H1 (cell line): ENCODE measurements around the gene CD1B. TPM values are rescaled to one million over a fixed set of nuclear protein-coding genes. Genes with fewer than 3 reads are reported as not detected.

Experiments
- CTCF ChIA-PET: fragments of 300-600 bp; sonication (Branson Sonifier 250); formaldehyde crosslinking; loops from one replicate; lab custom pipeline; 2021; ENCODE audit not compliant: partially characterized antibody; lab: Charles Lee
- POLR2A ChIA-PET: fragments of 300-600 bp; sonication (Branson Sonifier 250); formaldehyde crosslinking; loops from one replicate; lab custom pipeline; 2021; ENCODE audit warnings: inconsistent platforms; ENCODE audit not compliant: partially characterized antibody; lab: Charles Lee
- DNase-seq, 2 experiments: peaks; one replicate each; pipeline versions ENCODE4 v3.0.0 to v3.0.0-alpha.2; 2010 to 2022; ENCODE audit warnings: low spot score in 2 of 2, low read depth in 1 of 2, mixed read lengths in 1 of 2
- FAIRE-seq: peaks from 2 replicates; lab custom pipeline; 2011; peaks lifted over from hg19 to GRCh38; lab: Jason Lieb, UNC
- H2AFZ ChIP-seq: 2 replicates; pipeline ENCODE4 v1.8.1; 2012; ENCODE audit warnings: low read length, inconsistent platforms
- H2AK5ac ChIP-seq: 2 replicates; pipeline ENCODE4 v1.6.1; 2013; ENCODE audit warnings: low read depth, low read length
- H2BK120ac ChIP-seq: replicated peaks from 2 replicates; pipeline ENCODE3; 2013; ENCODE audit warnings: low read depth, low read length, inconsistent platforms
- H2BK12ac ChIP-seq: 2 replicates; pipeline ENCODE4 v1.6.1; 2013; ENCODE audit warnings: low read depth, low read length
- H2BK15ac ChIP-seq: 2 replicates; pipeline ENCODE4 v1.6.1; 2013; ENCODE audit warnings: low read length
- H2BK20ac ChIP-seq: 2 replicates; pipeline ENCODE4 v1.6.1; 2013; ENCODE audit warnings: low read length
- H2BK5ac ChIP-seq: 2 replicates; pipeline ENCODE4 v1.6.1; 2013; ENCODE audit warnings: low read depth, low read length
- H3K14ac ChIP-seq: 2 replicates; pipeline ENCODE4 v1.6.1; 2013; ENCODE audit warnings: inconsistent platforms; ENCODE audit not compliant: insufficient read length
- H3K18ac ChIP-seq: 2 replicates; pipeline ENCODE4 v1.6.1; 2013; ENCODE audit warnings: low read length; ENCODE audit errors: extremely low read depth
- H3K23ac ChIP-seq: 2 replicates; pipeline ENCODE4 v1.6.1; 2013; ENCODE audit warnings: inconsistent platforms; ENCODE audit not compliant: insufficient read length
- H3K23me2 ChIP-seq: 2 replicates; pipeline ENCODE4 v1.6.1; 2013; ENCODE audit warnings: low read depth, low read length
- H3K27ac ChIP-seq: 2 replicates; pipeline ENCODE4 v1.6.1; 2011; ENCODE audit warnings: low read depth, low read length, inconsistent platforms
- H3K27me3 ChIP-seq, 4 experiments: replicated peaks in 1 of 4; 1 replicate in 1 of 4; 2 replicates in 3 of 4; pipeline versions ENCODE4 v1.6.1 to v1.8.1; 2011 to 2013; ENCODE audit warnings: low read length in 3 of 4, mild to moderate bottlenecking in 3 of 4, inconsistent platforms in 2 of 4, mixed read lengths in 2 of 4, moderate library complexity in 1 of 4; ENCODE audit not compliant: control insufficient read depth in 3 of 4, insufficient read depth in 3 of 4; ENCODE audit errors: extremely low read depth in 1 of 4
- H3K36me3 ChIP-seq, 4 experiments: 2 replicates each; pipeline versions ENCODE4 v1.6.1 to v1.8.1; 2011 to 2013; ENCODE audit warnings: mild to moderate bottlenecking in 4 of 4, low read length in 3 of 4, moderate library complexity in 2 of 4, control low read depth in 1 of 4, inconsistent platforms in 1 of 4; ENCODE audit not compliant: insufficient read depth in 4 of 4, control insufficient read depth in 2 of 4
- H3K4ac ChIP-seq: replicated peaks from 2 replicates; pipeline ENCODE3; 2013; ENCODE audit warnings: low read length, low read depth, mixed read lengths, inconsistent platforms; ENCODE audit not compliant: insufficient read length
- H3K4me1 ChIP-seq, 4 experiments: replicated peaks in 1 of 4; 1 replicate in 1 of 4; 2 replicates in 3 of 4; pipeline versions ENCODE4 v1.6.1 to v1.8.1; 2011 to 2013; ENCODE audit warnings: low read length in 3 of 4, inconsistent platforms in 2 of 4, mixed read lengths in 1 of 4; ENCODE audit not compliant: insufficient read depth in 4 of 4, control insufficient read depth in 3 of 4
- H3K4me2 ChIP-seq, 2 experiments: 2 replicates each; pipeline versions ENCODE4 v1.6.1 to v1.8.1; 2011 to 2013; ENCODE audit warnings: low read depth in 2 of 2, low read length in 2 of 2, control low read depth in 1 of 2, inconsistent platforms in 1 of 2, mild to moderate bottlenecking in 1 of 2; ENCODE audit not compliant: insufficient read depth in 1 of 2
- H3K4me3 ChIP-seq, 4 experiments: fragments of 200-600, 300-600 bp in 1 of 4; sonication (generic), shearing (Covaris generic), sonication (Bioruptor Twin) in 1 of 4; 2 replicates each; pipeline versions ENCODE4 v1.5.1 to v1.8.1; 2011 to 2016; ENCODE audit warnings: low read length in 4 of 4, low read depth in 3 of 4, control low read depth in 2 of 4, inconsistent platforms in 2 of 4, mild to moderate bottlenecking in 2 of 4, mixed read lengths in 1 of 4, moderate library complexity in 1 of 4; ENCODE audit not compliant: insufficient read depth in 2 of 4; ENCODE audit errors: extremely low read depth in 1 of 4
- H3K56ac ChIP-seq: replicated peaks from 2 replicates; pipeline ENCODE3; 2013; ENCODE audit warnings: low read depth, mild to moderate bottlenecking, mixed read lengths, low read length, inconsistent platforms; ENCODE audit not compliant: insufficient read length
- H3K79me1 ChIP-seq: 2 replicates; pipeline ENCODE4 v1.6.1; 2013; ENCODE audit warnings: low read depth, low read length, control low read depth
- H3K79me2 ChIP-seq, 2 experiments: 2 replicates each; pipeline versions ENCODE4 v1.6.1 to v1.8.1; 2012 to 2013; ENCODE audit warnings: low read length in 2 of 2, mild to moderate bottlenecking in 2 of 2, inconsistent platforms in 1 of 2; ENCODE audit not compliant: insufficient read depth in 2 of 2, control insufficient read depth in 1 of 2
- H3K9ac ChIP-seq, 4 experiments: replicated peaks in 1 of 4; 1 replicate in 1 of 4; 2 replicates in 3 of 4; pipeline versions ENCODE4 v1.6.1 to v1.8.1; 2011 to 2013; ENCODE audit warnings: low read depth in 3 of 4, low read length in 3 of 4, control low read depth in 2 of 4, mild to moderate bottlenecking in 2 of 4, moderate library complexity in 2 of 4, inconsistent platforms in 1 of 4; ENCODE audit errors: extremely low read depth in 1 of 4
- H3K9me3 ChIP-seq, 2 experiments: 2 replicates each; pipeline versions ENCODE4 v1.6.1 to v1.8.1; 2012 to 2013; ENCODE audit warnings: mild to moderate bottlenecking in 2 of 2, moderate library complexity in 2 of 2, control low read depth in 1 of 2, inconsistent platforms in 1 of 2, low read depth in 1 of 2, low read length in 1 of 2, mixed read lengths in 1 of 2; ENCODE audit not compliant: insufficient read depth in 2 of 2
- H4K20me1 ChIP-seq, 2 experiments: replicated peaks in 1 of 2; 2 replicates each; pipeline versions ENCODE3 to v1.8.1; 2011 to 2013; ENCODE audit warnings: inconsistent platforms in 2 of 2, low read length in 2 of 2, mild to moderate bottlenecking in 1 of 2; ENCODE audit not compliant: insufficient read depth in 2 of 2, control insufficient read depth in 1 of 2
- H4K5ac ChIP-seq: 2 replicates; pipeline ENCODE4 v1.6.1; 2013; ENCODE audit warnings: low read length, low read depth, mixed read lengths, inconsistent platforms; ENCODE audit not compliant: insufficient read length
- H4K8ac ChIP-seq: 2 replicates; pipeline ENCODE4 v1.8.0; 2013; ENCODE audit warnings: mild to moderate bottlenecking, moderate library complexity, low read length, inconsistent platforms; ENCODE audit not compliant: insufficient read depth; ENCODE audit errors: extremely low read depth
- H4K91ac ChIP-seq: replicated peaks from 2 replicates; pipeline ENCODE3; 2013; ENCODE audit warnings: low read length, mixed read lengths, inconsistent platforms; ENCODE audit not compliant: insufficient read length
- CTBP2 ChIP-seq: IDR thresholded peaks from 2 replicates; pipeline ENCODE4 v1.7.0; 2011; ENCODE audit warnings: borderline replicate concordance, mild to moderate bottlenecking, moderate library complexity, mixed read lengths, low read length; ENCODE audit not compliant: insufficient read depth, insufficient read length
- EGR1 ChIP-seq: IDR thresholded peaks from 2 replicates; pipeline ENCODE4 v1.6.1; 2011; ENCODE audit warnings: low read depth, low read length, borderline replicate concordance
- EZH2 ChIP-seq: fragments of 200-600 bp; sonication (generic); IDR thresholded peaks from 2 replicates; pipeline ENCODE4 v1.7.1; 2012; ENCODE audit warnings: low read depth, mild to moderate bottlenecking, moderate library complexity, low read length, inconsistent platforms; ENCODE audit not compliant: severe bottlenecking
- FOSL1 ChIP-seq: IDR thresholded peaks from 2 replicates; pipeline ENCODE4 v1.6.1; 2011; ENCODE audit warnings: mild to moderate bottlenecking, low read depth, low read length, moderate library complexity; ENCODE audit not compliant: insufficient read depth
- GABPA ChIP-seq: IDR thresholded peaks from 2 replicates; pipeline ENCODE4 v1.6.1; 2011; ENCODE audit warnings: mild to moderate bottlenecking, low read length, moderate library complexity, borderline replicate concordance; ENCODE audit not compliant: insufficient read depth
- GTF2F1 ChIP-seq: IDR thresholded peaks from 2 replicates; pipeline ENCODE4 v1.6.1; 2012; ENCODE audit warnings: low read depth, low read length, improper control_type of control experiment, borderline replicate concordance
- NANOG ChIP-seq: IDR thresholded peaks from 2 replicates; pipeline ENCODE4 v1.6.1; 2011; ENCODE audit warnings: low read length, low read depth, mild to moderate bottlenecking, inconsistent platforms; ENCODE audit not compliant: insufficient read depth, poor library complexity, severe bottlenecking
- POU5F1 ChIP-seq: IDR thresholded peaks from 2 replicates; pipeline ENCODE4 v1.6.1; 2011; ENCODE audit warnings: low read depth, mild to moderate bottlenecking, low read length, moderate library complexity
- SP1 ChIP-seq: IDR thresholded peaks from 2 replicates; pipeline ENCODE4 v1.6.1; 2011; ENCODE audit warnings: low read depth, low read length
- SP4 ChIP-seq: IDR thresholded peaks from 2 replicates; pipeline ENCODE4 v1.6.1; 2012; ENCODE audit warnings: low read length, inconsistent platforms
- TAF7 ChIP-seq: optimal IDR thresholded peaks from 2 replicates; pipeline ENCODE3; 2011; ENCODE audit warnings: low read depth, mild to moderate bottlenecking, inconsistent platforms, low read length, moderate library complexity, borderline replicate concordance
- TEAD4 ChIP-seq: IDR thresholded peaks from 2 replicates; pipeline ENCODE4 v1.6.1; 2012; ENCODE audit warnings: low read depth, low read length, inconsistent platforms, mixed read lengths
- USF2 ChIP-seq: IDR thresholded peaks from 2 replicates; pipeline ENCODE4 v1.6.1; 2011; ENCODE audit warnings: low read length, improper control_type of control experiment
- WGBS, 2 experiments: shearing (Covaris generic) in 1 of 2; methylation state at CpG; one replicate each; pipeline versions ENCODE4 v1.1.6 to v1.1.7; 2013 to 2015; ENCODE audit warnings: low lambda C conversion rate in 2 of 2, mixed read lengths in 2 of 2, inconsistent platforms in 1 of 2, low coverage in 1 of 2, missing lambda C conversion rate in 1 of 2; ENCODE audit not compliant: insufficient replicate concordance in 2 of 2, insufficient coverage in 1 of 2, insufficient read length in 1 of 2; ENCODE audit errors: extremely low coverage in 1 of 2, missing lambda C conversion rate in 1 of 2; 5-methylcytosine and 5-hydroxymethylcytosine counted together
- polyA plus RNA-seq, 7 experiments: library from polyadenylated mRNA; depleted of rRNA in 3 of 7; stranded (reverse) in 5 of 7; unstranded in 2 of 7; fragments of >200 nt in 5 of 7; fragments of 200-250 nt in 2 of 7; gene quantifications; 1 replicate in 5 of 7; 2 replicates in 1 of 7; 4 replicates in 1 of 7; pipeline versions ENCODE4 v1.2.1 to v1.2.3, GENCODE V29; 2011 to 2013; ENCODE audit warnings: missing spikeins in 2 of 7, mixed read lengths in 2 of 7
- total RNA-seq: library from RNA; stranded (reverse); fragmentation: NEBNext Ultra II Directional; extraction: Animal tissue kit (Norgen Biotek cat#: 25700); gene quantifications from 2 replicates; pipeline ENCODE4 v1.2.1, GENCODE V29; 2021

CD1B gene
- total and polyA plus RNA-seq, 2 of the 8 experiments (the other 6 are each of a cell fraction or from before 2014, with no cell fraction given), result not detected

- no peak overlapping the region for H2BK5ac ChIP-seq
- no peaks in the 10 kb centered on the region for H3K36me3 ChIP-seq
- H2AFZ ChIP-seq, result no peak overlapping the region
- FAIRE-seq (no peak), DNase-seq (no peak)
- no peak overlapping the region for H3K27ac ChIP-seq
- no peak overlapping the region for H2BK12ac ChIP-seq
- H4K8ac ChIP-seq, result no peak overlapping the region
- H3K79me1 ChIP-seq, result no peaks in the 10 kb centered on the region
- peaks cover 0 to 5% (median 0%) of the 10 kb centered on the region in 4 experiments; a peak in 1 of 7 replicates for H3K4me1 ChIP-seq
- no peaks in the 10 kb centered on the region for H3K27me3 ChIP-seq
- no peak overlapping the region for H3K56ac ChIP-seq
- H3K79me2 ChIP-seq, result no peaks in the 10 kb centered on the region
- no peak overlapping the region for H2BK20ac ChIP-seq
- ChIA-PET CTCF (interaction anchor here (2.5 kb wide), 1 partner anchor 83 kb away, joined by 5 read pairs; no protein-coding TSS in a partner anchor), POLR2A (no interaction called here)
- H3K9ac ChIP-seq, result no peak overlapping the region
- no peak overlapping the region for H3K18ac ChIP-seq
- H4K91ac ChIP-seq, result no peak overlapping the region
- H3K4me3 ChIP-seq, result no peak overlapping the region
- 86% methylated on average over 4 of the region's 4 CpGs; no CpG with 5 or more reads in 1 of the 2 experiments for WGBS, 2 experiments
- H2AK5ac ChIP-seq, result no peak overlapping the region
- H3K23ac ChIP-seq, result no peak overlapping the region
- no peak overlapping the region for H3K4ac ChIP-seq
- no peaks in the 10 kb centered on the region for H4K20me1 ChIP-seq
- H3K23me2 ChIP-seq, result no peaks in the 10 kb centered on the region
- H3K4me2 ChIP-seq, result no peak overlapping the region
- no peak overlapping the region for H2BK15ac ChIP-seq
- H3K9me3 ChIP-seq, result no peaks in the 10 kb centered on the region
- no peak overlapping the region for H2BK120ac ChIP-seq
- H3K14ac ChIP-seq, result no peak overlapping the region
- no peak overlapping the region for H4K5ac ChIP-seq
- TF ChIP-seq SP4 (no peak), EGR1 (no peak), USF2 (no peak), GABPA (no peak), POU5F1 (no peak), FOSL1 (no peak), CTBP2 (no peak), GTF2F1 (no peak), EZH2 (no peak), NANOG (no peak), TAF7 (no peak), TEAD4 (no peak), SP1 (no peak)
Observed at GRCh38 chr1:158286487-158286886, 44.8 kb downstream of the CD1B start.
